Cardiac fibroblast (primary cell): ENCODE measurements around the gene UTY.

ENCODE experiments used
- DNase-seq, 2 donors: peaks; one replicate each; pipeline versions ENCODE4 v3.0.0 to v3.0.0-alpha.2; 2010; ENCODE audit warnings: low read depth in 2 of 2
- H3K4me3 ChIP-seq, 2 donors: replicated peaks in 1 of 2; 1 replicate in 1 of 2; 2 replicates in 1 of 2; pipeline ENCODE4 v1.5.1; 2011; ENCODE audit warnings: low read depth in 2 of 2, low read length in 2 of 2, mild to moderate bottlenecking in 2 of 2, moderate library complexity in 1 of 2
- TF ChIP-seq, protein P1 (sequence below): IDR thresholded peaks from one replicate; pipeline ENCODE4 v1.5.1; 2011; ENCODE audit warnings: low read depth, mild to moderate bottlenecking, low read length, inconsistent platforms

Gene UTY

DNA sequence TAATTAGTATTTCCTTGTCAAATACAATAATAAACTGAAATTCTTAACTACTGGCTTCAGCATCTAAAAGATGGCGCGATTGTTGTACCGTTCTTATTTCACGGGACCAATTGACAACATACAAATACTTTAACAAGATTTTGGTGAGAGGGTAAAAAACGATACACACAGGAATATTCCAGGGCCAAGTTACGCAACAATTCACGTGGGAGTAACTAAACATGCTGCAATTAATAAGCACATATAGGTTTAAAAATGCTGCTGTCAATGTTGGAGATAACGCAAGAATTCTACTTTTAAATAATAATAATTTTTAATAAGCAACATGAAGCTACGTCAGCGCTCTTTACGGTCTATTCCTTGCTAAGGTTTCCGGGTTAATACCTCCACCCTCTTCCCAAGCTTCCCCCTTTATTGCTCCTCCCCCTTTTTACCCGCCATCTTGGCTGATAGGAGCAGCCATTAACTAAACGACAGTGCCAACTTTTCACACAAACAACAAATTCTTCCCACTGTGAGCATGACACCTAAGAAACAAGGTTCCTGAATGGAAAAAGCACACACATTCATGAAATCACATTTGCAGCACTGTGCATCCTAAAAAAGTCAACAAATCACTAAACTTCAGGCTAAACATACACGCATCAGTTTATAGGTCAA is 1.6 kb downstream of the UTY start:
- peak; percentile 73 to 81 for DNase-seq
- H3K4me3 ChIP-seq: peak overlapping the region; percentile 59 to 77
- TF ChIP-seq, protein P1, sequence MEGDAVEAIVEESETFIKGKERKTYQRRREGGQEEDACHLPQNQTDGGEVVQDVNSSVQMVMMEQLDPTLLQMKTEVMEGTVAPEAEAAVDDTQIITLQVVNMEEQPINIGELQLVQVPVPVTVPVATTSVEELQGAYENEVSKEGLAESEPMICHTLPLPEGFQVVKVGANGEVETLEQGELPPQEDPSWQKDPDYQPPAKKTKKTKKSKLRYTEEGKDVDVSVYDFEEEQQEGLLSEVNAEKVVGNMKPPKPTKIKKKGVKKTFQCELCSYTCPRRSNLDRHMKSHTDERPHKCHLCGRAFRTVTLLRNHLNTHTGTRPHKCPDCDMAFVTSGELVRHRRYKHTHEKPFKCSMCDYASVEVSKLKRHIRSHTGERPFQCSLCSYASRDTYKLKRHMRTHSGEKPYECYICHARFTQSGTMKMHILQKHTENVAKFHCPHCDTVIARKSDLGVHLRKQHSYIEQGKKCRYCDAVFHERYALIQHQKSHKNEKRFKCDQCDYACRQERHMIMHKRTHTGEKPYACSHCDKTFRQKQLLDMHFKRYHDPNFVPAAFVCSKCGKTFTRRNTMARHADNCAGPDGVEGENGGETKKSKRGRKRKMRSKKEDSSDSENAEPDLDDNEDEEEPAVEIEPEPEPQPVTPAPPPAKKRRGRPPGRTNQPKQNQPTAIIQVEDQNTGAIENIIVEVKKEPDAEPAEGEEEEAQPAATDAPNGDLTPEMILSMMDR: no peak

DNA sequence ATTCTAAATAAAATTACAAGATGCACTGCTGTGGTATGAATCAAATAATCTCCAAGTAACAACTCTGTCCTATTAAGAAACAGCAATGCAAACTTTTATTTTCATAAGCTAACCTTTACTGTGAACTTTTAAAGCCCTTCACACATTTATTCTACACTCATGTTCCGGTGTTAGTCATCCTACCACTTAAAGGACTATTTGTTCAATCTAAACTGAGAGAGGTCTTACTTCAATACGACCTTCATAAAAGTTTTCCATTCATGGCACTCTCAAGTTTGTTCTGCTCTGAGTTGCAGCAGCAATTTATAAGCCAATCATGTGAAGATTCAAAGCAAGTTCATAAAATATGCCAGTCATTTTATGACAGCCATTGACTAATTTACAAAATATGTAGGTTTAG is 4.8 kb downstream of the UTY start:
- H3K4me3 ChIP-seq: no peak overlapping the region
- TF ChIP-seq, protein P1: no peak
- peak; percentile 2 to 25 for DNase-seq

DNA sequence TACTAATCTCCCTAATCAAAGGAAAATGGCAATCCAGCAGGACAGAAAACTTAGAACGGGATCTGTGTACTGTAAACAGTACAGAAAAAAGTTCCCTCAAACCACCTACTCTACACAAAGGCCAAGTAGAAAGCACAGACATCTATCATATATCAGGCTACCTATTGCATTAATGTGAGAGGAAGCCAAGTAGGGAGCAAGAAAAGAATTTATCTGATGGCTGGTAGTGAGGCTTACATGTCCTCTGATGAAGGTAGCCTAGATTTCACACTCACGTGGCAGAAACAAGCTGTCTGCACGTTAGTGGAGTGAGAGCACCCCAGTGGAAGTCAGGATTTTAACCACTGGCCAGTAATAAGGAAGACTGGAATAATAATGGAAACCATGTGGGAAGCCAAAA is 28.3 kb downstream of the UTY start:
- no peak for DNase-seq
- TF ChIP-seq, protein P1: no peak
- H3K4me3 ChIP-seq: no peak overlapping the region

DNA sequence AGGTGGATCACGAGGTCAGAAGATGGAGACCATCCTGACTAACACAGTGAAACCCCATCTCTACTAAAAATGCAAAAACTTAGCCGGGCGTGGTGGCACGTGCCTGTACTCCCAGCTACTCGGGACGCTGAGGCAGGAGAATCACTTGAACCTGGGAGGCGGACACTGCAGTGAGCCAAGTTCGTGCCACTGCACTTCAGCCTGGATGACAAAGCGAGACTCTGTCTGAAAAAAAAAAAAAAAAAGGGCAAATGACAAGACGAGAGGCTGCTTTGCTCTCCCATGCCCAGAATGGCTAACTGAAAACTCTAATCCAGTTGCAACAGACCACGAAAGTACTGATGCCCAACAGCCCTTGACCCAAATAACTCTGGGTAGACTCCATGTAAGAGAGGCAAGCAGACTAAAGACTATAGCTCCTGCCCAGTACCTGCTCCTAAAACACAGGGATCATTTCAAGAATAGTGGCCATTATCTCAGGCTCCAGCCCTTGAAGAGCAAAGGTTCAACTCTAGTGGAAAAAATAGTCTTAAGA is 29.2 kb downstream of the UTY start:
- TF ChIP-seq, protein P1: no peak
- no peak for DNase-seq
- H3K4me3 ChIP-seq: no peak overlapping the region

DNA sequence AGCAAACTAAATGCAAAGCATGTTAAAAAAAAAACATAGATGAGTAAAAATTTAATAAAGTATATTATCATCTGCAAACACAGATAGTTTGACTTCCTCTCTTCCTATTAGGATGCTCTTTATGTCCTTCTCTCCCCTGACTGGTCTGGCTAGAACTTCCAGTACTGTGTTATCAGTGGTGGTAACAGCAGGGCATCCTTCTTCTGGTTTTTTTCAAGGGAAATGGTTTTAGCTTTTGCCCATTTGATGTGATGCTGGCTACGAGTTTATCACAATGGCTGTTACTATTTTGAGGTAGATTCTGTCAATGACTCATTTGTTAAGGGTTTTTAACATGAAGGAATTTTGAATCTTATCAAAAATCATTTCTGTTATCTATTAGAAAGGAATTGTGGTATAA is 34.3 kb downstream of the UTY start:
- H3K4me3 ChIP-seq: no peak overlapping the region
- TF ChIP-seq, protein P1: no peak
- no peak for DNase-seq

DNA sequence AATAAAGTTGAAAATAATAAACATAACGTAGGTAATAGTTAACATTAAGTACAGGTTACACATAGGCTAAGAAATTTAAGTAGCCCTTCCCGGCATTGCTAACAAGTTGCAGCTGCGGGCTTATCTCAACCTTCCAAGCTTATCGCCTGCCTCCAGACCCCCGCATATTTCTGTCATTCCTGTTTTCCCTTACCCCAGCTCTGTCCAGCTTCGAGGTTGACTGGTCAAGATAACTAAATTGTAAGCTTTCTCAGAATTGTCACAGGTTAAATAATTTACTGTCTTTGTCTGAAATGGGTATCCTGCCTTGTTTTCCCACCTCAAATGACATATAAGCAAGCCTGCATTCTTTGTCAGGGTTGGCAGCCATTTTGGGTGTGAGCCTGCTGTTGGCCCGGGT is 36.7 kb downstream of the UTY start:
- peak in 1 of 2 donors; percentile 18 for DNase-seq
- TF ChIP-seq, protein P1: no peak
- H3K4me3 ChIP-seq: no peak overlapping the region

DNA sequence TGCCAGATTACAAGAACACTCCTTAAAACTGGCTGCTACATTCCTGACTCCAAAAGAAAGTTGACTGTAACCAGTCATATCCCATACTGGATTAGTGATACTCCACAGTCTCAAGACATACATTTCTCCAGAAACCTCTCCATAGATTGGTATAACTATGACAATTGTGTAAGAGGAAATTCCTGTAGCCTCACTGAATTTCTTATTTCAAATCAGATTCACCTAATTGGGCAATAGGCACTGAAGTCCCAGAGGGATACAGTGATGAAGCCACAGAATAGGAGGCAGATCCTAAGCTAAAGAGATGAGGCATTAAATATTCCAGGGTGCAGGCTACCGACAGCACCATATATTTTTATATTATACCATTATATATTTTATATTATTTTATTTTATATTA is 39.0 kb downstream of the UTY start:
- peak; percentile 34 to 66 for DNase-seq
- no peak overlapping the region for H3K4me3 ChIP-seq
- TF ChIP-seq, protein P1: no peak
